HepG2 (cell line): Measurements from ENCODE around the gene ABCG1. TPM values are rescaled to one million over a fixed set of nuclear protein-coding genes. Genes with fewer than 3 reads are reported as not detected.

Source experiments
- ATAC-seq: fragments of 200-7000 bp; cut with Tn5 transposase; 3 replicates; pipeline ENCODE4 v1.9.1; 2020; ENCODE audit warnings: mild to moderate bottlenecking, moderate library complexity
- BruUV-seq: library from RNA; stranded (reverse); fragments of 400-500 nt; replicated peaks from 2 replicates; lab custom pipeline; 2021; lab: Mats Ljungman, UMichigan
- CTCF ChIA-PET: fragments of 300-600 bp; formaldehyde crosslinking; extraction: SDS; loops from one replicate; lab custom pipeline; 2021; ENCODE audit warnings: low total read pairs, inconsistent platforms, low intra/inter-chr PET ratio; lab: Yijun Ruan, JAX
- POLR2A ChIA-PET: fragments of 350-600 bp; sonication (Branson Sonifier 250); formaldehyde crosslinking; loops from one replicate; lab custom pipeline; 2020; ENCODE audit warnings: antibody characterized with exemption, inconsistent platforms; lab: Yijun Ruan, JAX
- DNase-seq: peaks from one replicate; pipeline ENCODE4 v3.0.0-alpha.2; 2015; ENCODE audit warnings: low spot score
- FAIRE-seq: peaks from 3 replicates; lab custom pipeline; 2011; peaks lifted over from hg19 to GRCh38; lab: Jason Lieb, UNC
- H2AFZ ChIP-seq: one replicate; pipeline ENCODE4 v1.6.1; 2011; ENCODE audit warnings: low read length, inconsistent platforms
- H3K27ac ChIP-seq: fragments of 300-600 bp; 3 replicates; pipeline ENCODE4 v1.8.0; 2011; ENCODE audit warnings: mixed run types, mild to moderate bottlenecking, mixed read lengths, low read length, inconsistent platforms; ENCODE audit not compliant: insufficient read depth; ENCODE audit errors: extremely low read length
- H3K27me3 ChIP-seq, 2 experiments: fragments of 200-600 bp in 1 of 2; 2 replicates in 1 of 2; 3 replicates in 1 of 2; pipeline versions ENCODE4 v1.6.0 to v1.8.0; 2011; ENCODE audit warnings: low read length in 2 of 2, mild to moderate bottlenecking in 2 of 2, moderate library complexity in 2 of 2, inconsistent platforms in 1 of 2; ENCODE audit not compliant: insufficient read depth in 2 of 2, control insufficient read depth in 1 of 2
- H3K36me3 ChIP-seq, 2 experiments: fragments of 200-600 bp in 1 of 2; replicated peaks in 1 of 2; 2 replicates in 1 of 2; 3 replicates in 1 of 2; pipeline versions ENCODE4 v1.5.1 to v1.8.0; 2011; ENCODE audit warnings: low read length in 2 of 2, inconsistent platforms in 1 of 2; ENCODE audit not compliant: insufficient read depth in 2 of 2, control insufficient read depth in 1 of 2
- H3K4me1 ChIP-seq: 2 replicates; pipeline ENCODE4 v1.5.1; 2012; ENCODE audit warnings: low read length, inconsistent platforms; ENCODE audit not compliant: insufficient read depth
- H3K4me2 ChIP-seq: 2 replicates; pipeline ENCODE4 v1.6.0; 2011; ENCODE audit warnings: low read depth, low read length, inconsistent platforms
- H3K4me3 ChIP-seq, 3 experiments: fragments of 200-600 bp in 1 of 3; sonication (generic), shearing (Covaris generic) in 1 of 3; replicated peaks in 1 of 3; 2 replicates each; pipeline ENCODE4 v1.5.1; 2011 to 2016; ENCODE audit warnings: low read length in 3 of 3, inconsistent platforms in 2 of 3, low read depth in 2 of 3, mild to moderate bottlenecking in 2 of 3, control low read depth in 1 of 3, mixed read lengths in 1 of 3; ENCODE audit not compliant: insufficient read depth in 1 of 3
- H3K79me2 ChIP-seq: one replicate; pipeline ENCODE4 v1.6.1; 2011; ENCODE audit warnings: low read length, inconsistent platforms; ENCODE audit not compliant: insufficient read depth
- H3K9ac ChIP-seq: 2 replicates; pipeline ENCODE4 v1.6.0; 2011; ENCODE audit warnings: mild to moderate bottlenecking, low read depth, low read length, inconsistent platforms; ENCODE audit not compliant: insufficient read depth
- H3K9me3 ChIP-seq: 2 replicates; pipeline ENCODE4 v1.5.1; 2012; ENCODE audit warnings: mild to moderate bottlenecking, low read length
- H4K20me1 ChIP-seq: 2 replicates; pipeline ENCODE4 v1.6.0; 2011; ENCODE audit warnings: inconsistent platforms, mild to moderate bottlenecking, low read length, moderate library complexity; ENCODE audit not compliant: insufficient read depth
- CC2D1A ChIP-seq: sonication (generic); formaldehyde crosslinking; IDR thresholded peaks from 2 replicates; pipeline ENCODE4 v1.8.1; 2023; ENCODE audit warnings: mild to moderate bottlenecking, missing genetic modification reagents
- GABPA ChIP-seq, 2 experiments: IDR thresholded peaks; 2 replicates each; pipeline ENCODE4 v1.6.1; 2011 to 2016; ENCODE audit warnings: low read depth in 2 of 2, low read length in 1 of 2, missing biosample characterization in 1 of 2, missing genetic modification characterization in 1 of 2
- HNRNPUL1 ChIP-seq: fragments of 200-400 bp; formaldehyde crosslinking; IDR thresholded peaks from 2 replicates; pipeline ENCODE4 v1.6.1; 2017; ENCODE audit warnings: low read depth, mild to moderate bottlenecking, low read length, moderate library complexity
- JUND ChIP-seq: sonication (generic); formaldehyde crosslinking; IDR thresholded peaks from 2 replicates; pipeline ENCODE4 v1.8.0; 2022; ENCODE audit warnings: mild to moderate bottlenecking, missing genetic modification reagents
- MEIS2 ChIP-seq: sonication (generic); formaldehyde crosslinking; IDR thresholded peaks from 2 replicates; pipeline ENCODE4 v1.9.0; 2021; ENCODE audit warnings: mild to moderate bottlenecking, missing genetic modification reagents
- NR2F2 ChIP-seq: IDR thresholded peaks from 2 replicates; pipeline ENCODE4 v1.6.1; 2012; ENCODE audit warnings: low read depth, inconsistent platforms, borderline replicate concordance
- PTBP1 ChIP-seq: fragments of 200-400 bp; formaldehyde crosslinking; IDR thresholded peaks from 2 replicates; pipeline ENCODE4 v1.6.1; 2018; ENCODE audit warnings: low read length, low read depth; ENCODE audit not compliant: poor library complexity, severe bottlenecking
- RBM22 ChIP-seq: fragments of 200-400 bp; formaldehyde crosslinking; optimal IDR thresholded peaks from 2 replicates; pipeline ENCODE3; 2017; ENCODE audit warnings: mild to moderate bottlenecking, low read length, moderate library complexity
- SAFB2 ChIP-seq: sonication (generic); formaldehyde crosslinking; IDR thresholded peaks from 2 replicates; pipeline ENCODE4 v1.5.1; 2020; ENCODE audit warnings: missing genetic modification reagents, low read depth, mild to moderate bottlenecking, borderline replicate concordance
- TAF1 ChIP-seq: sonication (generic); formaldehyde crosslinking; IDR thresholded peaks from 2 replicates; pipeline ENCODE4 v1.4.0; 2020; ENCODE audit warnings: missing genetic modification reagents
- TBX2 ChIP-seq: sonication (generic); formaldehyde crosslinking; IDR thresholded peaks from 2 replicates; pipeline ENCODE4 v1.5.0; 2020; ENCODE audit warnings: missing genetic modification reagents, mild to moderate bottlenecking, borderline replicate concordance
- TCF7 ChIP-seq: sonication (generic); IDR thresholded peaks from 2 replicates; pipeline ENCODE4 v1.6.1; 2016; ENCODE audit warnings: antibody characterized with exemption, low read depth
- THAP11 ChIP-seq: IDR thresholded peaks from 2 replicates; pipeline ENCODE4 v1.6.1; 2016; ENCODE audit warnings: missing biosample characterization, missing genetic modification reagents
- ZNF124 ChIP-seq: sonication (generic); formaldehyde crosslinking; IDR thresholded peaks from 2 replicates; pipeline ENCODE4 v1.4.0; 2020; ENCODE audit warnings: missing genetic modification reagents
- ZNF24 ChIP-seq: fragments of 450-650 bp; IDR thresholded peaks from 2 replicates; pipeline ENCODE4 v1.6.1; 2017; ENCODE audit warnings: antibody characterized with exemption, mild to moderate bottlenecking
- ZNF331 ChIP-seq: sonication (generic); formaldehyde crosslinking; IDR thresholded peaks from 2 replicates; pipeline ENCODE4 v1.4.0; 2020; ENCODE audit warnings: missing genetic modification reagents
- ZNF343 ChIP-seq: sonication (generic); formaldehyde crosslinking; IDR thresholded peaks from 2 replicates; pipeline ENCODE4 v1.4.0; 2020; ENCODE audit warnings: mild to moderate bottlenecking, missing genetic modification reagents
- ZNF441 ChIP-seq: sonication (generic); formaldehyde crosslinking; IDR thresholded peaks from 2 replicates; pipeline ENCODE4 v1.7.0; 2021; ENCODE audit warnings: missing genetic modification reagents, borderline replicate concordance
- ZNF652 ChIP-seq: IDR thresholded peaks from 2 replicates; pipeline ENCODE4 v1.6.1; 2016; ENCODE audit warnings: low read depth, borderline replicate concordance
- whole genome bisulfite sequencing: methylation state at CpG from one replicate; pipeline ENCODE4 v1.1.6; 2017; ENCODE audit warnings: low lambda C conversion rate; 5-methylcytosine and 5-hydroxymethylcytosine counted together
- in situ Hi-C: cut with HindIII; loops from 2 replicates; pipeline ENCODE4 v1.10.0; 2017; ENCODE audit warnings: low pct_unique_long_range_greater_than_20kb; ENCODE audit not compliant: extremely low pct_ligation_motif_present
- intact Hi-C: fragments of 100-400 bp; cut with micrococcal nuclease; formaldehyde crosslinking; loops from one replicate; pipeline ENCODE4 v1.10.0; 2022; ENCODE audit not compliant: unreplicated experiment
- polyA plus RNA-seq, 8 experiments: library from polyadenylated mRNA; depleted of rRNA in 3 of 8; stranded (reverse) in 7 of 8; unstranded in 1 of 8; fragments of >200 nt; fragmentation: Illumina TruSeq in 4 of 8; extraction: Trizol in 4 of 8; gene quantifications; 2 replicates each; pipeline versions ENCODE4 v1.2.1 to v1.2.3, GENCODE V29; 2011 to 2016; ENCODE audit warnings: low read depth in 4 of 8, missing spikeins in 1 of 8, mixed read lengths in 1 of 8; ENCODE audit not compliant: insufficient read depth in 1 of 8
- total RNA-seq, 5 experiments: library from RNA; depleted of rRNA; stranded (reverse); fragments of >200 nt; fragmentation: Illumina TruSeq; extraction: Trizol; gene quantifications; 2 replicates each; pipeline ENCODE4 v1.2.3, GENCODE V29; 2016; ENCODE audit warnings: low read depth in 1 of 5
- TF ChIP-seq, protein P1 (sequence below): sonication (generic); formaldehyde crosslinking; conservative IDR thresholded peaks from 2 replicates; pipeline ENCODE4 v1.4.0; 2020; ENCODE audit warnings: missing genetic modification reagents

The ABCG1 gene
- total and polyA plus RNA-seq, 2 of the 13 experiments (the other 11 are each of a cell fraction or from before 2014, with no cell fraction given), result 0.04 TPM; not detected in 1

- CTCF ChIA-PET, result no interaction called here
- 26% methylated on average over 14 of the region's 19 CpGs for WGBS
- FAIRE-seq (no peak), ATAC-seq (no peak), DNase-seq (no peak)
- POLR2A ChIA-PET, result no interaction called here
- H3K36me3 ChIP-seq, result no peaks in the 10 kb centered on the region
- no peak overlapping the region for H3K9ac ChIP-seq
- H3K4me2 ChIP-seq, result no peak overlapping the region
- no peaks in the 10 kb centered on the region for H3K79me2 ChIP-seq
- no peak for TF ChIP-seq THAP11 (CRISPR knock-in tag)
- TF ChIP-seq TAF1, result no peak
- no peak for TF ChIP-seq GABPA (IDR thresholded peaks at IDR 0.05; ENCODE audit: low read depth, low read length)
- TF ChIP-seq GABPA (CRISPR knock-in tag; IDR thresholded peaks at IDR 0.05; ENCODE audit: low read depth), result no peak
- TF ChIP-seq RBM22, result no peak
- no peak for TF ChIP-seq SAFB2
- TF ChIP-seq PTBP1, result no peak
- no peak for TF ChIP-seq ZNF652 (CRISPR knock-in tag)
- no peak for TF ChIP-seq TCF7
- no peak for TF ChIP-seq NR2F2
- TF ChIP-seq CC2D1A, result no peak
- TF ChIP-seq MEIS2, result no peak
- TF ChIP-seq ZNF124 (CRISPR knock-in tag), result no peak
- no peak for TF ChIP-seq ZNF331 (CRISPR knock-in tag)
- TF ChIP-seq TBX2 (CRISPR knock-in tag), result no peak
- no peak for TF ChIP-seq ZNF343 (CRISPR knock-in tag)
- TF ChIP-seq HNRNPUL1, result no peak
- no peak for TF ChIP-seq ZNF24
- no peak for TF ChIP-seq JUND (CRISPR knock-in tag)
- TF ChIP-seq ZNF441 (CRISPR knock-in tag), result no peak
- TF ChIP-seq, protein P1, sequence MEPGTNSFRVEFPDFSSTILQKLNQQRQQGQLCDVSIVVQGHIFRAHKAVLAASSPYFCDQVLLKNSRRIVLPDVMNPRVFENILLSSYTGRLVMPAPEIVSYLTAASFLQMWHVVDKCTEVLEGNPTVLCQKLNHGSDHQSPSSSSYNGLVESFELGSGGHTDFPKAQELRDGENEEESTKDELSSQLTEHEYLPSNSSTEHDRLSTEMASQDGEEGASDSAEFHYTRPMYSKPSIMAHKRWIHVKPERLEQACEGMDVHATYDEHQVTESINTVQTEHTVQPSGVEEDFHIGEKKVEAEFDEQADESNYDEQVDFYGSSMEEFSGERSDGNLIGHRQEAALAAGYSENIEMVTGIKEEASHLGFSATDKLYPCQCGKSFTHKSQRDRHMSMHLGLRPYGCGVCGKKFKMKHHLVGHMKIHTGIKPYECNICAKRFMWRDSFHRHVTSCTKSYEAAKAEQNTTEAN (CRISPR knock-in tag), result no peak
- in situ Hi-C loops, result no loop called here
- BruUV-seq, result no TSS peak
- H3K9me3 ChIP-seq, result no peaks in the 10 kb centered on the region
- H3K27ac ChIP-seq, result no peak overlapping the region
- H3K4me1 ChIP-seq, result no peaks in the 10 kb centered on the region
- intact Hi-C loops, result no loop called here
- no peaks in the 10 kb centered on the region for H4K20me1 ChIP-seq
- H3K4me3 ChIP-seq, result no peak overlapping the region
- peaks cover 6 to 53% of the 10 kb centered on the region in 2 experiments for H3K27me3 ChIP-seq
- H2AFZ ChIP-seq, result no peak overlapping the region
Measured at GRCh38 chr21:42278451-42279149, 59.7 kb downstream of the ABCG1 start.
